ENCODE data around the gene TSPAN3.
A peak's percentile ranks its signal among the peaks of the same experiment; 100 is the strongest.

TSPAN3 gene

DNA sequence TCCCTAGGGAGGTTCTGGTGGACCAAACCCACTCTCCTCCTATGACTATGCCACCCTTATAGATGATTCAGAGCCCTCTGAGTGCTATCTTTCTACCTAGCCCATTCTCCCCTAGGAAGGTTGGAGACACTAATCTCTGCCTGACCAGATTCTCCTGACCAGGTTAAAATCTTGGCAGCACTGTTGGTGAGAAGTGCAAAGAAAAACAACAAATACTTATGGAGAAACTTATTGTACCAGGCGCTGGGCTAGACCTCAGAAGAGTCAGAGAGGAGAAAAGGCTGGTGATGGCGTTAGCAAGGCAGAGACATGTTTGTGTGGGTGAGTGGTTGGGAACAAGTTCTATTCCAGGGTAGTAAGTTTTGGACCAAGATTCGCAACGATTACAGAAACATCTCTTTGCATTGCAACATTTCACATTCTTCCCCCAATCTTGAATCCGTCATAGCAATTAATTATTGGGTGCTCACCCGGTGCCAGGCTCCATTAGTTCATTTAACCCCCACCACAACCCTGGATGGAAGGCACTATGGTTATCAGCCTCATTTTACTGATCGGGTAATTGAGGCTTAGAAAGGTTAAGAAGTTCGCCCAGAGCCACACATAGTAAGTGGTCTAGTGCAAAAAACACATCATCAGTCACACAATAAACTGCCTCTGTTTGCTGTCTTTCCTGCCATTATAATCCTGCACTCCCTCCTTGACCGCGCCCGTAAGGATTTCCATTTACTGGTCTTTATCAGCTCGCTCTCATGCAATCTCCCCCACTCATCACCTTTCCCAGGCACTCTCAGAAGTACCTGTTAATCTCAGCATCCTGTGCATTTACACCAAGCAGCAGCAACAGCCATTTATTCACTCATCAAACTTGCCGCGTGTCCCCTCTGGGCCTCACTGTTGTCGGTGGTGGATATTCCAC lies 655 bp upstream of the TSPAN3 start:
- H3K9me3 ChIP-seq, result no peaks in the 10 kb centered on the region
- DNase-seq (ENCODE audit: low spot score in 2 of 2), result no peak
- peaks cover 4% of the 10 kb centered on the region; the same call in 1 of the 2 replicates for H3K36me3 ChIP-seq (replicated peaks)
- H3K4me1 ChIP-seq, result peaks cover 37% of the 10 kb centered on the region
- in situ Hi-C loops (cut with MboI; ENCODE audit: low sequenced_read_pairs), result no loop called here
- H3K27me3 ChIP-seq (ENCODE audit: low read depth), result no peaks in the 10 kb centered on the region
- H3K4me3 ChIP-seq, result peak overlapping the region; percentile 60

DNA sequence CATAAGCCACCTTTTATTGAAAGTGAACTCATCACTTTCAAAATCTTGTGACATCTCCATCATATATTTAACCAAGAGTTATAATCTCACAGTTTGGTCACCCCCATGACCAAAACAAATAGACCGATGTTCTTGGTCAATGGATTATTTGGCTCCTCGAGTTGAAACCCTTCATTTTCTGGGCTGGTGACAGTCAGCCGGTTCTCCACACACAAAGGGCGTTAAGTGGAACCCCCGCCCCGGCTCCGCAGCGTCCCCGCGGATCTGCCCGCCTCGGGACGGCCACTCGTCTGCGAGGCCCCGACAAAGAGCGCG lies 772 bp downstream of the TSPAN3 start:
- Histone ChIP-seq H3K4me1 (peaks cover 29% of the 10 kb centered on the region), H3K9me3 (no peaks in the 10 kb centered on the region), H3K4me3 (peak overlapping the region; percentile 60), H3K27me3 (ENCODE audit: low read depth) (no peaks in the 10 kb centered on the region), H3K36me3 (replicated peaks) (peaks cover 4% of the 10 kb centered on the region; the same call in 1 of the 2 replicates)
- in situ Hi-C loops (cut with MboI; ENCODE audit: low sequenced_read_pairs), result no loop called here
- peak in 1 of 2 experiments; percentile 22 for DNase-seq (ENCODE audit: low spot score in 2 of 2)

DNA sequence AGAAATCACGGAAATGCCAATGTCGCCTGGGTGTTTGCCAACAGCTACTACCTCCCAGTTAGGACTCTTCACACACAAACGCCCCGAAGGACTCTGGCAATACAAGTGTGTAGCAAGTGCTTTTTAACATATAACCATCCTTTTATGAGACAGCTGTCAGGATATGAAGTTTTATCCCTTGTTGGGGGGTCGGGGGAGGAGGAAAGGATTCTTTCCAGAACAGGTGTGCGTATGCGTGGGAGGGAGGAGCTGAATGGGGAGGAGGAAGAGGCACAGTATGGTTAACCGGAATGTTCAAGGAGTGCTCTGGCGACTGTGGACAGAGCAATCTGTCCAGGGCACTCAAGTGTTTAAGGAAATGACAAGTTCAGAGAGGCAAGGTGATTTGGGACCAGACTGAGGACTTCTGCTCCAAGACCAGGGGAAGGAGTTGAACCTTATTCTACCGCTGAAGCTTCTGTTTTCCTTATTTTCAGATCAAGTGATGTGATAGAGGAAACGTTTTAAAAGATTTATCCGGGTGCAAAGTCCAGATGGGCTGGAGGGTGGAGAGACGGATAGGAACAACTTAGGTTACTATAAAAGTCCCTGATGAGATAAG lies 1.3 kb downstream of the TSPAN3 start:
- Histone ChIP-seq H3K9me3 (no peaks in the 10 kb centered on the region), H3K4me3 (peak overlapping the region; percentile 60), H3K27me3 (ENCODE audit: low read depth) (no peaks in the 10 kb centered on the region), H3K4me1 (peaks cover 34% of the 10 kb centered on the region), H3K36me3 (replicated peaks) (peaks cover 4% of the 10 kb centered on the region; the same call in 1 of the 2 replicates)
- in situ Hi-C loops (cut with MboI; ENCODE audit: low sequenced_read_pairs), result no loop called here
- DNase-seq (ENCODE audit: low spot score in 2 of 2), result peak; percentile 44 to 54

DNA sequence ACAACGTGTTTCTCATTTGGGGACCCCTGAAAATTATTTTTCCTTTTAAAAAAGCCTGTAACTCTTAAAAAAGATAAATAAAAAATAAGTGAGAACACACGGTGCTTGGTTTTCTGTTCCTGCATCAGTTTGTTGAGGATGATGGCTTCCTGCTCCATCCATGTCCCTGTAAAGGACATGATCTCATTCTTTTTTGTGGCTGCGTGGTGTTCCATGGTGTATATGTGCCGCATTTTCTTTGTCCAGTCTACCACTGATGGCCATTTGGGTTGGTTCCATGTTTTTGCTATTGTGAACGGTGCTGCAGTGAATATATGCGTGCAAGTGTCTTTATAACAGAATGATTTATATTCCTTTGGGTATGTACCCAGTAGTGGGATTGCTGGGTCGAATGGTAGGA lies 2.3 kb downstream of the TSPAN3 start:
- Histone ChIP-seq H3K4me3 (no peak overlapping the region), H3K4me1 (peaks cover 44% of the 10 kb centered on the region), H3K36me3 (replicated peaks) (peaks cover 4% of the 10 kb centered on the region; the same call in 1 of the 2 replicates), H3K9me3 (no peaks in the 10 kb centered on the region), H3K27me3 (ENCODE audit: low read depth) (no peaks in the 10 kb centered on the region)
- in situ Hi-C loops (cut with MboI; ENCODE audit: low sequenced_read_pairs), result no loop called here
- no peak for DNase-seq (ENCODE audit: low spot score in 2 of 2)

DNA sequence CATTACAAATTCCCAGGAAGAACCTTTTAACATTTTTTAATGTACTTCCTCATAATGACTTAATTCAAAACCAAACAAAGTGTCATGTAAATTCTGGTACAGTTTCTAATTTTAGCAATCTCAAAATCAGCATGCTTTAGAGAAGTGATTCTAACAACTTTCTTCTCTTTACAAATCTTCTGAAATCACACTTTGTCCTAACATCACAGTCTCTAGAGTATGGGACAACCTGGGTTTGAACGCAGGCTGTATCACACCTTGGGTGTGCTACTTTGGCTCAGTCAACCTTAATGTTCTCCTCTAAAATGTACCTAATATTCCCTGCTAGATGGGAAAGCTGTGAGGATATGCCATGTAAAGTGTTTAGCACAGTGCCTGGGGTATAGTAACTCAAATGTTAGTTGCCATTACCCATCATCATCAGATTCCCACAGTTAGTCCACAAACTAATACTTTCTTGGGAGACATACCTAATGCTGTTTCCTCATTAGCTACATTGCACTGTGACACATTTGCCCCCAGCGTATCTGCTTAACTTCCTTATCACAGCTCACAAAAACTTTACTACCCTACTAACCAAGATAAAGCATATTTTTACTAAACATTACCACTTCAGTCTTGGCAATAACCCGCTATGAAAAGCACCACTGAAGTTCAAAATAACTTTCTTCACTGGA lies 3.1 kb downstream of the TSPAN3 start:
- Histone ChIP-seq H3K4me3 (no peak overlapping the region), H3K9me3 (no peaks in the 10 kb centered on the region), H3K4me1 (peaks cover 46% of the 10 kb centered on the region), H3K27me3 (ENCODE audit: low read depth) (no peaks in the 10 kb centered on the region), H3K36me3 (replicated peaks) (peaks cover 4% of the 10 kb centered on the region; the same call in 1 of the 2 replicates)
- no peak for DNase-seq (ENCODE audit: low spot score in 2 of 2)
- in situ Hi-C loops (cut with MboI; ENCODE audit: low sequenced_read_pairs), result no loop called here

DNA sequence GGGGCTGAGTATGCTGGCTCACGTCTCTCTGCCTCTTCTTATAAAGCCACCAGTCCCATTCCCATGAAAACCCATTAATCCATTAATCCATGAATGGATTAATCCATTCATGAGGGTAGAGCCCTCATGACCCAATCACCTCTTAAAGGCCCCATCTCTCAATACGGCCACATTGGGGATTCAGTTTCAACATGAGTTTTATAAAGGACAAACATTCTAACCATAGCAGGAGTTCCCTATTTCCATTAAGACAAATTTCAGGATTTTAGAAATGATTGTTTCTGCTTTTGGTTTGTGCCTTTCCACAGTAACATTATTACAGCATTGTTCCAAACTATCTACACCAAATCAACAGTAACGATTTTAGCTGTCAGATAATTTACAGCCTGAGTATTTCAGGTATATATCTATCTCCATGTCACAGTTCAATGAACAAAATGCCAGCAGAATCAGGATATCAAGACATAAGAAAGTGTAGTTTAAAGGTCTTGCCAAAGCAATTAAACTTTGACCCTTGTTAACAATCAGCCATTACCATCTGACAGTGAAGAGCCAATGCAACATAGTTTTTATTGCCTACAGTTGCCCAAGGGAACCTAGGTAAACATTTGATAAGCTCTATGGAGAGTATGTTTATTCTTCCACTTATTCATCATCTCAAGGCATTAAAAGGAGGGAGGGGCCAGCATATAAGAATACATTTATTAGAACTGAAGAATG lies 3.8 kb downstream of the TSPAN3 start:
- no peak overlapping the region for H3K4me3 ChIP-seq
- DNase-seq (ENCODE audit: low spot score in 2 of 2), result peak in 1 of 2 experiments; percentile 86
- in situ Hi-C loops (cut with MboI; ENCODE audit: low sequenced_read_pairs), result no loop called here
- H3K36me3 ChIP-seq (replicated peaks), result peaks cover 4% of the 10 kb centered on the region; the same call in 1 of the 2 replicates
- H3K4me1 ChIP-seq, result peaks cover 47% of the 10 kb centered on the region
- no peaks in the 10 kb centered on the region for H3K27me3 ChIP-seq (ENCODE audit: low read depth)
- no peaks in the 10 kb centered on the region for H3K9me3 ChIP-seq

DNA sequence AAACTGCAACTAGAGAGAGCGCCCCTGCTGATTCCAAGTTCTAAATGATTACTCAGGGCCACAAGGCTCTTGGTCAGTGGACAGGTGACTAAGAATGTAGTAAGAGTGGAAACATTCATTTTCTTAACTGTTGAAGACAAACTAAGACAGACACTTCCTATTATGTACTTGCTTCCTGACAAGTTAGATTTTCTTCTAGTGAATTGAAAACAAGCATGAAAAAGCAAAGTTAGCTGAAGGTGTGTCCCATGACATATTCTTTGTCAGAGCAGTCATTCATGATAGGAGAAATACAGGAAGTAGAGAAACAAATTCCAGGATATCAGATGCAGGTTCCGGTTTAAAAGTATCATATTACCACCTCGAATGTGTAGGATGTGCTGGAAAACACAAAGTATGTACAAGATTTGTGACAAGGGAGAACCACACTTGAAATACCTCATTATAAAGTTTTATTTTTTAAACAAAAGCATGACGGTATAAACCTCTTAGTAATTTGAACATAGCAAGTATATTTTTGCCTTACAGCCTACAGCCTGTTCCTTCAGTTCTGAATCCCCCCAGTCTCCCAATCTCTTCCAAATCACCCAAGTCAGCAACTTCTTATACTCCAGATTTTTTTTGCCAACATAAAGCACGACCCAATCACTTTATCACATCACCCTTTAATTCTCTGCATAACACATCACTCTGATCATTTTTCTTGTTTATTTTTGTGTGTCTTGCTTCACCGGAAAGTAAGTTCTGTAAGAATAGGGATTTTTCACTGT lies 6.2 kb downstream of the TSPAN3 start:
- Histone ChIP-seq H3K36me3 (replicated peaks) (peaks cover 4% of the 10 kb centered on the region; the same call in 1 of the 2 replicates), H3K9me3 (no peaks in the 10 kb centered on the region), H3K27me3 (ENCODE audit: low read depth) (no peaks in the 10 kb centered on the region), H3K4me1 (peaks cover 47% of the 10 kb centered on the region), H3K4me3 (no peak overlapping the region)
- no peak for DNase-seq (ENCODE audit: low spot score in 2 of 2)
- in situ Hi-C loops (cut with MboI; ENCODE audit: low sequenced_read_pairs), result no loop called here

DNA sequence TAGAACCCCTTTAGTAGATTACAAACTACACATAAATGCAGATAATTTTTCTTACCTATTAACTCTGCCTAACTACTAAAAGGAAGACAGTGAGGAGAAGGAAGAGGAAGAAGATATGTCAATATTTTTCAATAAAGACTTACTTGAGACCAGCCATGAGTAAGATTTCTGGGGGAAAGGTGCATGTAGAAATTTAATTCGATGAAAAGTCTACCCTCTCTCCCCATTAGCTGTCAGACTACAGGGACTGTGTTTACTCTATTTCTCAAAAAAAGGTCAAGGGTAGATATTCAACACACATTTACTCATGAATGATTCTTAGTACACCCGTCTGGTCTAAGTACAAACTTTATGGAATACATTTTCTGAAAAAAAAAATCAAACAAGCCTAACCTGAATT lies 6.8 kb downstream of the TSPAN3 start:
- peaks cover 41% of the 10 kb centered on the region for H3K4me1 ChIP-seq
- in situ Hi-C loops (cut with MboI; ENCODE audit: low sequenced_read_pairs), result no loop called here
- no peak overlapping the region for H3K4me3 ChIP-seq
- no peak for DNase-seq (ENCODE audit: low spot score in 2 of 2)
- peaks cover 1% of the 10 kb centered on the region; the same call in 1 of the 2 replicates for H3K36me3 ChIP-seq (replicated peaks)
- no peaks in the 10 kb centered on the region for H3K27me3 ChIP-seq (ENCODE audit: low read depth)
- no peaks in the 10 kb centered on the region for H3K9me3 ChIP-seq

DNA sequence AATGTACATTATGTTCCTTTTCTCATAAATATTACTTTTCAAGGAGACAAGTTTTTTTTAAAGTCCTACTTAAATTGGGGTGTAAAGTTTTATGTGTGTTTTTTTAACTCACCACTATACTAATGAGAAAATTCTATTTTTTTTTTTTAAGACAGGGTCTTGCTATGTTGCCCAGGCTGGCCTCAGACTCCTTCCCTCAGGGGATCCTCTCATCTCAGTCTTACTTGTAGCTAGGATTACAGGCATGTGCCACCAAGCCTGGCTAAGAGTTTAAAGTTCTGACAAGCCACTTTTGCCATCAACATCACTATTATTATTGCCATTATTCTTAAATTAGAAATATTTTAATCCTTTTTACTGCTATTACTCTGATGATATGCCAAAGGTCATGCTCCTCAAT lies 7.7 kb downstream of the TSPAN3 start:
- in situ Hi-C loops (cut with MboI; ENCODE audit: low sequenced_read_pairs), result no loop called here
- H3K27me3 ChIP-seq (ENCODE audit: low read depth), result no peaks in the 10 kb centered on the region
- peaks cover 39% of the 10 kb centered on the region for H3K4me1 ChIP-seq
- H3K4me3 ChIP-seq, result no peak overlapping the region
- H3K9me3 ChIP-seq, result no peaks in the 10 kb centered on the region
- no peaks in the 10 kb centered on the region for H3K36me3 ChIP-seq (replicated peaks)
- no peak for DNase-seq (ENCODE audit: low spot score in 2 of 2)

DNA sequence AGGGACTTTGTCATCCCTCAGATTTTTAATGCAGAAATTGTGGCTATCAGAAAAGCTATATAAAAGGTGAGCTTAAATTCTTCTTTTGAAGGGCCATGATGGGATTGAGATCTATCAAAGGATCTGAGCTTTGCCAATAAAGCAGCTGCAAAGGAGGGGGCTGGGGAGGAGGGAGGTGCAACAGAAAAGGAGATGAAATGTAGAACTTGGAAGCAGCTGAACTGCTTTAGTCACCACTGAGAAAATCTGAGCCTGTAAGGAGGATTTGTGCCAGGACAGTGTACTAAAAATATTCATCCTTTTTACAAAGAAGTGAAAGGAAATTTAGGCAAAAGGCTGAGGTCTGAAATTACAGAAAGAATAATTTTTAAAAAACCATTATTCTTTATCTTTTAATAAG lies 10.4 kb downstream of the TSPAN3 start:
- Histone ChIP-seq H3K36me3 (replicated peaks) (no peaks in the 10 kb centered on the region), H3K9me3 (no peaks in the 10 kb centered on the region), H3K4me1 (peaks cover 25% of the 10 kb centered on the region), H3K27me3 (ENCODE audit: low read depth) (no peaks in the 10 kb centered on the region), H3K4me3 (no peak overlapping the region)
- in situ Hi-C loops (cut with MboI; ENCODE audit: low sequenced_read_pairs), result no loop called here
- no peak for DNase-seq (ENCODE audit: low spot score in 2 of 2)

DNA sequence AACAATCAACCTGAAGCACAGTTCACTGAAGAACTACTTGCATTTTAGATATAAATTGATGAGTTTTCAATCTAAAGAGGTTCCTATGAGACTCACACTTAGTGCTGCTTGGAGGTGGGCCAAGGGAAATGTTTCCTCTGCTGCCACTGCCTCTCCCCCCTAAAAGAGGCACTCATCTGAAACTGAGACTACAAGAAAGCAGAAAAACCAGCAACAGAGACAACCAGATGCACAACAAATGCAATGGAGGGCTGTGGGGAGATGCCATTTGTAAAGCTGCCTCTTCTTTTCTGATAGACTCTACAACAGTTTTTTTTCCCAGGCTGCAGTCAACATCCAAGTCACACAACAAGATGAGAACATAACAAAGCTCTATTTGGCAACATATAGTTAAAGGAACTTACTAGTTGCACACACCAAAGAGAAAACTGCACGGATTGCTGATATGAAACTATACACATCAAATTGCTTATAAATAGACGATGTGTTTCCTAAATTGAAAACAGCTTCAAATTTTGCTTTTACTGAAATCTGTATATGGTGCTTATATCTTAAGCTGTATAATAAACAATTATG lies 11.0 kb downstream of the TSPAN3 start:
- Histone ChIP-seq H3K9me3 (no peaks in the 10 kb centered on the region), H3K36me3 (replicated peaks) (no peaks in the 10 kb centered on the region), H3K4me3 (no peak overlapping the region), H3K4me1 (peaks cover 23% of the 10 kb centered on the region), H3K27me3 (ENCODE audit: low read depth) (no peaks in the 10 kb centered on the region)
- DNase-seq (ENCODE audit: low spot score in 2 of 2), result no peak
- in situ Hi-C loops (cut with MboI; ENCODE audit: low sequenced_read_pairs), result no loop called here

DNA sequence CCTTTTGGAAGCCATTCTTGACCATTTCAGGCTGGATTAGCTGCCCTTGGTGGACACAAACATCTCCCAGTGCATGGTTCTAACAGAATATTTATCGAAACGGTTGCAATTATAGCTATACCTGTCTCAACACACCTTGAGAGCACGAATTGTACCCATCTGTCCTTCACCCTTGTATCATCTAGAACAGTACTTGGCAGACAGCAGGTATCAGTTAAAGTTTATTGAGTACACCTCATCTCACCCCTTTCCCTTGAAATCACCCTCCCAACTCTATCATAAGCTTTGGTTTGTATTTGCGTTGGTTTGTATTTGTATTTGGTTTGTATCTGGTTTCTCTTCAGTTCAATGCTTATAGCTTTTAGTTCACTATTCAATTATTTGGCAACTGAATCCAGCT lies 12.4 kb downstream of the TSPAN3 start:
- in situ Hi-C loops (cut with MboI; ENCODE audit: low sequenced_read_pairs), result no loop called here

DNA sequence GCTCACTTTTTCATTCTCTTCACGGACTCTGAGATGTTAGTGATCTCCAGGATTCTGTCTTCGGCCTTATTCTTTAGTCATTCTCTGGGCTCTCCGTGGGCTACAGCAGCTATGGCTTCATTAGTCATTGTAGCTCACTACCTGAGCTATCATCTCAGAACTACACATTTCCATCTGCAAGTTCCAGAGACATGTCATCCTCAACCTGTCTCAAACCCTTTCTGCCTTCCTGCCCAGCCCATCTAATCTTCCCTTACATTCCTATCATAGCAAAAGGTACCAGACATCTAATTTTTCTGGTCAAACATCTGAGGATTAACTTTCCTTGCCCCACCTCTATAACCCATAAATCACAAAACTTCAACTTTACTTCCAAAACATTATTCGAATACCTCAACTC lies 13.2 kb downstream of the TSPAN3 start:
- Histone ChIP-seq H3K36me3 (replicated peaks) (peaks cover 12% of the 10 kb centered on the region), H3K27me3 (ENCODE audit: low read depth) (no peaks in the 10 kb centered on the region), H3K4me3 (no peak overlapping the region), H3K4me1 (peaks cover 8% of the 10 kb centered on the region), H3K9me3 (no peaks in the 10 kb centered on the region)
- DNase-seq (ENCODE audit: low spot score in 2 of 2), result no peak
- in situ Hi-C loops (cut with MboI; ENCODE audit: low sequenced_read_pairs), result no loop called here

More for the DNA sequence above, 12.4 kb downstream of the TSPAN3 start:
- peaks cover 9% of the 10 kb centered on the region for H3K4me1 ChIP-seq
- H3K27me3 ChIP-seq (ENCODE audit: low read depth), result no peaks in the 10 kb centered on the region
- DNase-seq (ENCODE audit: low spot score in 2 of 2), result no peak
- no peak overlapping the region for H3K4me3 ChIP-seq
- peaks cover 9% of the 10 kb centered on the region for H3K36me3 ChIP-seq (replicated peaks)
- no peaks in the 10 kb centered on the region for H3K9me3 ChIP-seq
